H9 (cell line): ENCODE results near the gene PPM1M. TPM values are rescaled to one million over a fixed set of nuclear protein-coding genes. Genes with fewer than 3 reads are reported as not detected.

Experiments
- DNase-seq: peaks from one replicate; pipeline ENCODE4 v3.0.0-alpha.2; 2017
- H2AFZ ChIP-seq: one replicate; pipeline ENCODE4 v1.6.1; 2013; ENCODE audit warnings: mild to moderate bottlenecking, low read length, control low read depth, moderate library complexity
- H2AK5ac ChIP-seq: 2 replicates; pipeline ENCODE4 v1.6.1; 2013; ENCODE audit warnings: low read length, control low read depth, mixed read lengths; ENCODE audit not compliant: insufficient read length
- H2BK120ac ChIP-seq: one replicate; pipeline ENCODE4 v1.6.1; 2013; ENCODE audit warnings: low read depth, mild to moderate bottlenecking, low read length, control low read depth, inconsistent platforms; ENCODE audit not compliant: poor library complexity, severe bottlenecking
- H2BK12ac ChIP-seq: 2 replicates; pipeline ENCODE4 v1.6.1; 2013; ENCODE audit warnings: low read length, control low read depth, mixed read lengths, low read depth; ENCODE audit not compliant: insufficient read length
- H2BK15ac ChIP-seq: 2 replicates; pipeline ENCODE4 v1.6.1; 2013; ENCODE audit warnings: low read depth, low read length, control low read depth
- H2BK20ac ChIP-seq: one replicate; pipeline ENCODE4 v1.6.1; 2013; ENCODE audit warnings: low read depth, mild to moderate bottlenecking, low read length, control low read depth, inconsistent platforms; ENCODE audit not compliant: poor library complexity, severe bottlenecking
- H2BK5ac ChIP-seq: 2 replicates; pipeline ENCODE4 v1.6.1; 2013; ENCODE audit warnings: low read length, control low read depth, mixed read lengths; ENCODE audit not compliant: insufficient read length
- H3K14ac ChIP-seq: 2 replicates; pipeline ENCODE4 v1.6.1; 2013; ENCODE audit warnings: low read length, control low read depth; ENCODE audit not compliant: insufficient read depth
- H3K18ac ChIP-seq: 2 replicates; pipeline ENCODE4 v1.6.1; 2013; ENCODE audit warnings: low read depth, mild to moderate bottlenecking, mixed read lengths, low read length, control low read depth; ENCODE audit not compliant: insufficient read length
- H3K23ac ChIP-seq: 2 replicates; pipeline ENCODE4 v1.6.1; 2013; ENCODE audit warnings: low read length, control low read depth, mixed read lengths, low read depth; ENCODE audit not compliant: insufficient read length
- H3K23me2 ChIP-seq: 2 replicates; pipeline ENCODE4 v1.6.1; 2013; ENCODE audit warnings: low read depth, mild to moderate bottlenecking, mixed read lengths, low read length, control low read depth; ENCODE audit not compliant: insufficient read length, poor library complexity, severe bottlenecking
- H3K27ac ChIP-seq: 2 replicates; pipeline ENCODE4 v1.5.1; 2013; ENCODE audit warnings: low read length, control low read depth, mixed read lengths, low read depth; ENCODE audit not compliant: insufficient read length
- H3K27me3 ChIP-seq: 2 replicates; pipeline ENCODE4 v1.6.1; 2013; ENCODE audit warnings: low read length, control low read depth, inconsistent platforms; ENCODE audit not compliant: insufficient read depth
- H3K4ac ChIP-seq: 2 replicates; pipeline ENCODE4 v1.6.1; 2013; ENCODE audit warnings: low read depth, mild to moderate bottlenecking, control low read depth, inconsistent platforms, low read length, moderate library complexity
- H3K4me1 ChIP-seq: 2 replicates; pipeline ENCODE4 v1.6.1; 2013; ENCODE audit warnings: low read length, control low read depth, inconsistent platforms; ENCODE audit not compliant: insufficient read depth
- H3K4me2 ChIP-seq: 2 replicates; pipeline ENCODE4 v1.6.1; 2013; ENCODE audit warnings: low read length, control low read depth, mixed read lengths; ENCODE audit not compliant: insufficient read length, insufficient read depth
- H3K56ac ChIP-seq: 2 replicates; pipeline ENCODE4 v1.6.1; 2013; ENCODE audit warnings: low read depth, mild to moderate bottlenecking, mixed read lengths, low read length, control low read depth; ENCODE audit not compliant: insufficient read length
- H3K79me1 ChIP-seq: 2 replicates; pipeline ENCODE4 v1.6.1; 2013; ENCODE audit warnings: low read depth, mild to moderate bottlenecking, moderate library complexity, low read length, control low read depth, inconsistent platforms; ENCODE audit not compliant: insufficient read depth, poor library complexity, severe bottlenecking
- H3K79me2 ChIP-seq: 2 replicates; pipeline ENCODE4 v1.6.1; 2013; ENCODE audit warnings: low read length, control low read depth, inconsistent platforms; ENCODE audit not compliant: insufficient read depth
- H3K9ac ChIP-seq: 2 replicates; pipeline ENCODE4 v1.6.1; 2013; ENCODE audit warnings: low read length, control low read depth, mixed read lengths; ENCODE audit not compliant: insufficient read length; ENCODE audit errors: extremely low read depth
- H3K9me3 ChIP-seq: one replicate; pipeline ENCODE4 v1.6.1; 2013; ENCODE audit warnings: low read depth, low read length, inconsistent platforms; ENCODE audit not compliant: control insufficient read depth
- H3T11ph ChIP-seq: one replicate; pipeline ENCODE4 v1.6.1; 2013; ENCODE audit warnings: mild to moderate bottlenecking, low read length, control low read depth, inconsistent platforms
- H4K20me1 ChIP-seq: one replicate; pipeline ENCODE4 v1.6.1; 2013; ENCODE audit not compliant: control insufficient read depth, insufficient read length, insufficient read depth
- H4K5ac ChIP-seq: 2 replicates; pipeline ENCODE4 v1.6.1; 2013; ENCODE audit warnings: low read depth, mild to moderate bottlenecking, mixed read lengths, low read length, control low read depth; ENCODE audit not compliant: insufficient read length
- H4K8ac ChIP-seq: replicated peaks from 2 replicates; pipeline ENCODE4 v1.6.1; 2013; ENCODE audit warnings: low read length, control low read depth, mixed read lengths, low read depth; ENCODE audit not compliant: insufficient read length
- H4K91ac ChIP-seq: 2 replicates; pipeline ENCODE4 v1.6.1; 2013; ENCODE audit warnings: low read depth, mild to moderate bottlenecking, moderate library complexity, mixed read lengths, low read length, control low read depth; ENCODE audit not compliant: insufficient read length
- H3K27ac Mint-ChIP-seq, 3 experiments: 2 replicates in 2 of 3; 3 replicates in 1 of 3; pipeline ENCODE4 v1.8.0; 2020 to 2021; ENCODE audit warnings: mixed read lengths in 3 of 3, mild to moderate bottlenecking in 1 of 3, moderate library complexity in 1 of 3
- H3K27me3 Mint-ChIP-seq: 2 replicates; pipeline ENCODE4 v1.8.0; 2021; ENCODE audit warnings: low read depth, mild to moderate bottlenecking, moderate library complexity, mixed read lengths
- H3K36me3 Mint-ChIP-seq, 3 experiments: 2 replicates in 2 of 3; 3 replicates in 1 of 3; pipeline ENCODE4 v1.8.0; 2020 to 2021; ENCODE audit warnings: low read depth in 3 of 3, mixed read lengths in 3 of 3; ENCODE audit not compliant: insufficient read depth in 1 of 3
- H3K4me1 Mint-ChIP-seq, 2 experiments: 2 replicates each; pipeline ENCODE4 v1.8.0; 2020; ENCODE audit warnings: mixed read lengths in 2 of 2
- H3K4me3 Mint-ChIP-seq, 2 experiments: 2 replicates in 1 of 2; 3 replicates in 1 of 2; pipeline ENCODE4 v1.8.0; 2020 to 2021; ENCODE audit warnings: mild to moderate bottlenecking in 2 of 2, mixed read lengths in 2 of 2, moderate library complexity in 1 of 2
- H3K9me3 Mint-ChIP-seq, 2 experiments: 2 replicates in 1 of 2; 3 replicates in 1 of 2; pipeline ENCODE4 v1.8.0; 2020; ENCODE audit warnings: mild to moderate bottlenecking in 2 of 2, mixed read lengths in 2 of 2, moderate library complexity in 1 of 2
- CTCF ChIP-seq: fragments of 200-600 bp; sonication (generic); conservative IDR thresholded peaks from 3 replicates; pipeline ENCODE4 v1.8.0; 2021; ENCODE audit warnings: antibody characterized with exemption, mild to moderate bottlenecking
- WGBS: extraction: QIAGEN DNeasy Blood & Tissue Kit; methylation state at CpG from one replicate; pipeline ENCODE4 v1.1.7; 2013; ENCODE audit warnings: missing lambda C conversion rate, low lambda C conversion rate, mixed read lengths; ENCODE audit not compliant: insufficient read length; ENCODE audit errors: extremely low coverage; 5-methylcytosine and 5-hydroxymethylcytosine counted together
- total RNA-seq: library from RNA; stranded (reverse); gene quantifications from 2 replicates; pipeline ENCODE4 v1.2.1, GENCODE V29; 2021

The PPM1M gene
- total RNA-seq, 1 experiment from 2014 or later: 7.4 TPM

GRCh38 chr3:52231502-52232278 lies 13.9 kb upstream of the PPM1M start:
- H3K9me3 ChIP-seq: no peaks in the 10 kb centered on the region
- H2BK20ac ChIP-seq: no peak overlapping the region
- Mint-ChIP-seq H3K27ac (peak overlapping the region in 1 of 3 experiments; percentile 68; a peak in 1 of 7 replicates), H3K4me3 (peak overlapping the region in 1 of 2 experiments; percentile 21; a peak in 1 of 5 replicates), H3K4me1 (peaks cover 6 to 11% of the 10 kb centered on the region in 2 experiments), H3K27me3 (no peaks in the 10 kb centered on the region), H3K36me3 (peaks cover 12 to 37% (median 34%) of the 10 kb centered on the region in 3 experiments), H3K9me3 (no peaks in the 10 kb centered on the region; a peak in 1 of 5 replicates)
- 0 out of 2 replicates have a peak, but pooled peaks cover under 1% of the 10 kb centered on the region for H3K4me1 ChIP-seq
- no peak overlapping the region for H4K5ac ChIP-seq
- H2BK120ac ChIP-seq: no peak overlapping the region
- no peak overlapping the region for H3K18ac ChIP-seq
- H3K23me2 ChIP-seq: no peaks in the 10 kb centered on the region
- no peak overlapping the region for H3K27ac ChIP-seq
- no peak overlapping the region for H2AK5ac ChIP-seq
- no peak overlapping the region for H4K8ac ChIP-seq
- no peak overlapping the region for H3K56ac ChIP-seq
- H3K79me2 ChIP-seq: no peaks in the 10 kb centered on the region
- H4K20me1 ChIP-seq: no peaks in the 10 kb centered on the region
- no peak overlapping the region for H3K9ac ChIP-seq
- H2BK12ac ChIP-seq: no peak overlapping the region
- no peak overlapping the region for H3K4me2 ChIP-seq
- no peak overlapping the region for H3T11ph ChIP-seq
- H3K14ac ChIP-seq: no peak overlapping the region
- H3K23ac ChIP-seq: no peak overlapping the region
- peak; percentile 94 for TF ChIP-seq CTCF
- no CpG with 5 or more reads among the region's 34 CpGs for WGBS
- no peak overlapping the region for H4K91ac ChIP-seq
- DNase-seq: peak; percentile 76
- no peak overlapping the region for H3K4ac ChIP-seq
- H3K27me3 ChIP-seq: no peaks in the 10 kb centered on the region
- H3K79me1 ChIP-seq: no peaks in the 10 kb centered on the region
- H2BK5ac ChIP-seq: no peak overlapping the region
- no peak overlapping the region for H2AFZ ChIP-seq
- no peak overlapping the region for H2BK15ac ChIP-seq
